ENCODE measurements around the gene JMJD1C.

Gene JMJD1C

GRCh38 chr10:63337455-63338251, 128.1 kb downstream of the JMJD1C start:
- H3K9me3 ChIP-seq (ENCODE audit: insufficient read depth, low read length), result no peaks in the 10 kb centered on the region
- no peaks in the 10 kb centered on the region for H3K4me1 ChIP-seq (ENCODE audit: low read length)
- no peaks in the 10 kb centered on the region for H4K20me1 ChIP-seq (ENCODE audit: insufficient read depth, low read length)
- no peak overlapping the region for H3K4me3 ChIP-seq (ENCODE audit: low read length)
- no peak overlapping the region for H3K27ac ChIP-seq (ENCODE audit: low read length)
- TF ChIP-seq EZH2phosphoT487 (IDR thresholded peaks at IDR 0.05; ENCODE audit: low read depth), result no peak
- TF ChIP-seq, protein P1, sequence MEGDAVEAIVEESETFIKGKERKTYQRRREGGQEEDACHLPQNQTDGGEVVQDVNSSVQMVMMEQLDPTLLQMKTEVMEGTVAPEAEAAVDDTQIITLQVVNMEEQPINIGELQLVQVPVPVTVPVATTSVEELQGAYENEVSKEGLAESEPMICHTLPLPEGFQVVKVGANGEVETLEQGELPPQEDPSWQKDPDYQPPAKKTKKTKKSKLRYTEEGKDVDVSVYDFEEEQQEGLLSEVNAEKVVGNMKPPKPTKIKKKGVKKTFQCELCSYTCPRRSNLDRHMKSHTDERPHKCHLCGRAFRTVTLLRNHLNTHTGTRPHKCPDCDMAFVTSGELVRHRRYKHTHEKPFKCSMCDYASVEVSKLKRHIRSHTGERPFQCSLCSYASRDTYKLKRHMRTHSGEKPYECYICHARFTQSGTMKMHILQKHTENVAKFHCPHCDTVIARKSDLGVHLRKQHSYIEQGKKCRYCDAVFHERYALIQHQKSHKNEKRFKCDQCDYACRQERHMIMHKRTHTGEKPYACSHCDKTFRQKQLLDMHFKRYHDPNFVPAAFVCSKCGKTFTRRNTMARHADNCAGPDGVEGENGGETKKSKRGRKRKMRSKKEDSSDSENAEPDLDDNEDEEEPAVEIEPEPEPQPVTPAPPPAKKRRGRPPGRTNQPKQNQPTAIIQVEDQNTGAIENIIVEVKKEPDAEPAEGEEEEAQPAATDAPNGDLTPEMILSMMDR (IDR thresholded peaks at IDR 0.05; ENCODE audit: low read depth, low read length), result no peak
- H3K27me3 ChIP-seq (ENCODE audit: low read depth, low read length), result no peaks in the 10 kb centered on the region
- no peaks in the 10 kb centered on the region for H3K79me2 ChIP-seq (ENCODE audit: low read length)
- H2AFZ ChIP-seq (ENCODE audit: low read depth, low read length), result no peak overlapping the region
- no peaks in the 10 kb centered on the region for H3K36me3 ChIP-seq (replicated peaks; ENCODE audit: low read depth, low read length)
- H3K4me2 ChIP-seq (ENCODE audit: low read length), result no peak overlapping the region
- H3K9ac ChIP-seq (ENCODE audit: low read length), result no peak overlapping the region

GRCh38 chr10:63331586-63331985, 134.2 kb downstream of the JMJD1C start:
- TF ChIP-seq EZH2phosphoT487 (IDR thresholded peaks at IDR 0.05; ENCODE audit: low read depth), result no peak
- TF ChIP-seq, protein P1 (IDR thresholded peaks at IDR 0.05; ENCODE audit: low read depth, low read length), result no peak
- H3K36me3 ChIP-seq (replicated peaks; ENCODE audit: low read depth, low read length), result no peaks in the 10 kb centered on the region
- H3K4me2 ChIP-seq (ENCODE audit: low read length), result no peak overlapping the region
- no peaks in the 10 kb centered on the region for H3K4me1 ChIP-seq (ENCODE audit: low read length)
- no peak overlapping the region for H3K4me3 ChIP-seq (ENCODE audit: low read length)
- H3K9me3 ChIP-seq (ENCODE audit: insufficient read depth, low read length), result no peaks in the 10 kb centered on the region
- H3K27ac ChIP-seq (ENCODE audit: low read length), result no peak overlapping the region
- H3K9ac ChIP-seq (ENCODE audit: low read length), result no peak overlapping the region
- H3K27me3 ChIP-seq (ENCODE audit: low read depth, low read length), result no peaks in the 10 kb centered on the region
- H4K20me1 ChIP-seq (ENCODE audit: insufficient read depth, low read length), result no peaks in the 10 kb centered on the region
- H2AFZ ChIP-seq (ENCODE audit: low read depth, low read length), result no peak overlapping the region
- H3K79me2 ChIP-seq (ENCODE audit: low read length), result no peaks in the 10 kb centered on the region

DNA sequence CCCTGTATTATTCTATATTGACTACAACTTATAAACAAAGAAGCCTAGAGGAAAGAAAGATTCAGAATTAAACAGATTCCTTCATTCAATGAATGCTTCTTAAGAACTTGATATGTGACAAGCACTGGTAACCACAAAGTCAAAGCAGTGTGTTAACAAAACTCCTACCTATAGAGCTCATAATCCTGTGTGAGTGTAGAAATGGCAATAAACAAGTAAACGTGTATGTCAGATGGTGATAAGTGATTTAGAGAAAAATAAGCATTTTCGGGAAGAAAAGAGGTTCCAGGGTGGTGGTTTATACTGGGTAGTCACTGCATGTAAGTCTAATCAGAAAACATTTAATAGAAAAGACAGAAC, 141.3 kb downstream of the JMJD1C start:
- Histone ChIP-seq H3K27ac (ENCODE audit: low read length) (no peak overlapping the region), H3K9ac (ENCODE audit: low read length) (no peak overlapping the region), H3K4me3 (ENCODE audit: low read length) (no peak overlapping the region), H3K4me1 (ENCODE audit: low read length) (no peaks in the 10 kb centered on the region), H4K20me1 (ENCODE audit: insufficient read depth, low read length) (no peaks in the 10 kb centered on the region), H3K36me3 (replicated peaks; ENCODE audit: low read depth, low read length) (no peaks in the 10 kb centered on the region), H2AFZ (ENCODE audit: low read depth, low read length) (no peak overlapping the region), H3K4me2 (ENCODE audit: low read length) (no peak overlapping the region), H3K27me3 (ENCODE audit: low read depth, low read length) (no peaks in the 10 kb centered on the region), H3K79me2 (ENCODE audit: low read length) (no peaks in the 10 kb centered on the region), H3K9me3 (ENCODE audit: insufficient read depth, low read length) (no peaks in the 10 kb centered on the region)
- TF ChIP-seq, protein P1 (IDR thresholded peaks at IDR 0.05; ENCODE audit: low read depth, low read length), result no peak
- no peak for TF ChIP-seq EZH2phosphoT487 (IDR thresholded peaks at IDR 0.05; ENCODE audit: low read depth)

- H3K4me1 ChIP-seq (ENCODE audit: low read length), result no peaks in the 10 kb centered on the region
- H3K9me3 ChIP-seq (ENCODE audit: insufficient read depth, low read length), result no peaks in the 10 kb centered on the region
- no peaks in the 10 kb centered on the region for H4K20me1 ChIP-seq (ENCODE audit: insufficient read depth, low read length)
- no peaks in the 10 kb centered on the region for H3K36me3 ChIP-seq (replicated peaks; ENCODE audit: low read depth, low read length)
- no peak overlapping the region for H2AFZ ChIP-seq (ENCODE audit: low read depth, low read length)
- TF ChIP-seq, protein P1 (IDR thresholded peaks at IDR 0.05; ENCODE audit: low read depth, low read length), result no peak
- no peak for TF ChIP-seq EZH2phosphoT487 (IDR thresholded peaks at IDR 0.05; ENCODE audit: low read depth)
- no peak overlapping the region for H3K9ac ChIP-seq (ENCODE audit: low read length)
- no peaks in the 10 kb centered on the region for H3K79me2 ChIP-seq (ENCODE audit: low read length)
- H3K4me2 ChIP-seq (ENCODE audit: low read length), result no peak overlapping the region
- no peaks in the 10 kb centered on the region for H3K27me3 ChIP-seq (ENCODE audit: low read depth, low read length)
- no peak overlapping the region for H3K4me3 ChIP-seq (ENCODE audit: low read length)
- no peak overlapping the region for H3K27ac ChIP-seq (ENCODE audit: low read length)
These were observed 141.9 kb downstream of the JMJD1C start for GRCh38 chr10:63323701-63324494.
